Measurements from ENCODE around the gene AQP12B.

AQP12B gene

DNA sequence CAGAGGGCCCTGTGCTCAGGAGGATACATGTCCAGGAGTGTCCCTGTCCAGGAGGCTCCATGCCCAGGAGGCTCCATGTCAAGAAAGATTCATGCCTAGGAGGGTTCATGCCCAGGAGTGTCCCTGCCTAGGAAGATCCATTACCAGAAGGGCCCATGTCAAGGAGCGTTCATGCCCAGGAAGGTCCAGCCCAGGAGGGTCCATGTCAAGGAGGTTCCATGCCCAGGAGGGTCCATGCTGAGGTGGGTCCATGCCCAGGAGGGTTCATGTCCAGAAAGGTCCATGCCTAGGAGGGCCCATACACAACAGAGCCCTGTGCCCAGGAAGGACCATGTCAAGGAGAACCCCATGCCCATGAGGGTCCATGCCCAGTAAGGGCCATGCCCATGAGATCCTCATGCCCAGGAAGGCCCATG is 50.4 kb downstream of the AQP12B start:
- no peak for DNase-seq (ENCODE audit: low spot score)

DNA sequence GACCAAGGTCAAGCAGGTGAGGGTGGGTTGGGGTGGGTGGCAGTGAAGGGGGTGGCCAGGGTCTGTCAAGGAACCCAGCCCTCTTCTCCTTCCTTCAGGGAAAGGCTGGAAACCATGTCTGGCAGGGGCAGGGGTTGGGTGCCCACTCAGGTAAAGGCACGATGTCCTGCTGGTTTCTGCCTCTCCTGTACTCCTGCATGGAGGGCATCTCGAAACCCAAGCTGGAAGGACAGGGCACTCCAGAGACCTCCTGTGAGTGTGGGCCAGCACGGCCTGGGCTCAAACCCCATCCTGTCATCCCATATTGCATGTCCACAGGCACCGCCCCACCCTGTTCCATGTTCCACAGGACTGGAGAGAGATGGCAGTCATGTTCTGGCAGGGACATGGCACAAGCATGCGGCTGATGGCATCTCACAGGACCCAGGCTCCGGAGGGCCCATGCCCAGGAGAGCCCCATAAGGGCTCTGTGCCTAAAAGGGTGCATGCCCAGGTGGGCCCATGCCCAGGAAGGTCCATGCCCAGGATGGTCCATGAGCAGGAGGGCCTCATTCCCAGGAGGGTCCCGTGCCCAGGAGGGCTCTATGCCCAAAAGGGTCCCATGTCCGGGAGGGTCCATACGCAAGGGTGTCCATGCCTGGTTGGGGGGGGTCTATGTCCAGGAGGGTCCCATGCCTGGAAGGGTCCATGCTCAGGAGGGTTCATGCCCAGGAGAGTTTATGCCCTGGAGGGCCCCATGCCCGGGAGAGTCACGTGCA is 51.0 kb downstream of the AQP12B start:
- DNase-seq (ENCODE audit: low spot score): no peak

DNA sequence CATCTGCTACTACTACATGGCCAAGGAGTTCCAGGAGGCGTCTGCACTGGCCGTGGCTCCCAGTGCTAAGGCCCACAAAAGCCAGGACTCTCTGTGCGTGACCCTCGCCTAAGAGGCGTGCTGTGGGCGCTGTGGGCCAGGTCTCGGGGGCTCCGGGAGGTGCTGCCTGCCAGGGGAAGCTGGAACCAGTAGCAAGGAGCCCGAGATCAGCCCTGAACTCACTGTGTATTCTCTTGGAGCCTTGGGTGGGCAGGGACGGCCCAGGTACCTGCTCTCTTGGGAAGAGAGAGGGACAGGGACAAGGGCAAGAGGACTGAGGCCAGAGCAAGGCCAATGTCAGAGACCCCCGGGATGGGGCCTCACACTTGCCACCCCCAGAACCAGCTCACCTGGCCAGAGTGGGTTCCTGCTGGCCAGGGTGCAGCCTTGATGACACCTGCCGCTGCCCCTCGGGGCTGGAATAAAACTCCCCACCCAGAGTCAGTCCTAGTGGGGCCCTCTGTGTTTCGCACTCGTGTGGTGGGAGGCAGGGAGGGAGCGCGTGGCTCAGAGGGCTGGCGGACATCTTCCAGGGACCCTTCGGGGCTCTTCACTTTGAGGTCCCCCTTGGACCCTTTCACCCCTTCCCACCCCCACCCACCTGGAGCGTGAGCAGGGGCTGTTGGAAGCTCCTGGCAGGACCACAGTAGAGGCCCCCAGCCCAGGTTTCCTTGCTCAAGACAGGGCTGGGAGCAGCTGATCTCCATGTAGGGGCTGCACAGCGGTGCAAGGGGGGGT is 51.7 kb downstream of the AQP12B start:
- no peak for DNase-seq (ENCODE audit: low spot score)

DNA sequence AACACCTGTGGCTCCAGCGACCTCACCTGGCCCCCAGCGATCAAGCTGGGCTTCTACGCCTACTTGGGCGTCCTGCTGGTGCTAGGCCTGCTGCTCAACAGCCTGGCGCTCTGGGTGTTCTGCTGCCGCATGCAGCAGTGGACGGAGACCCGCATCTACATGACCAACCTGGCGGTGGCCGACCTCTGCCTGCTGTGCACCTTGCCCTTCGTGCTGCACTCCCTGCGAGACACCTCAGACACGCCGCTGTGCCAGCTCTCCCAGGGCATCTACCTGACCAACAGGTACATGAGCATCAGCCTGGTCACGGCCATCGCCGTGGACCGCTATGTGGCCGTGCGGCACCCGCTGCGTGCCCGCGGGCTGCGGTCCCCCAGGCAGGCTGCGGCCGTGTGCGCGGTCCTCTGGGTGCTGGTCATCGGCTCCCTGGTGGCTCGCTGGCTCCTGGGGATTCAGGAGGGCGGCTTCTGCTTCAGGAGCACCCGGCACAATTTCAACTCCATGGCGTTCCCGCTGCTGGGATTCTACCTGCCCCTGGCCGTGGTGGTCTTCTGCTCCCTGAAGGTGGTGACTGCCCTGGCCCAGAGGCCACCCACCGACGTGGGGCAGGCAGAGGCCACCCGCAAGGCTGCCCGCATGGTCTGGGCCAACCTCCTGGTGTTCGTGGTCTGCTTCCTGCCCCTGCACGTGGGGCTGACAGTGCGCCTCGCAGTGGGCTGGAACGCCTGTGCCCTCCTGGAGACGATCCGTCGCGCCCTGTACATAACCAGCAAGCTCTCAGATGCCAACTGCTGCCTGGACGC is 52.5 kb downstream of the AQP12B start:
- no peak for DNase-seq (ENCODE audit: low spot score)

DNA sequence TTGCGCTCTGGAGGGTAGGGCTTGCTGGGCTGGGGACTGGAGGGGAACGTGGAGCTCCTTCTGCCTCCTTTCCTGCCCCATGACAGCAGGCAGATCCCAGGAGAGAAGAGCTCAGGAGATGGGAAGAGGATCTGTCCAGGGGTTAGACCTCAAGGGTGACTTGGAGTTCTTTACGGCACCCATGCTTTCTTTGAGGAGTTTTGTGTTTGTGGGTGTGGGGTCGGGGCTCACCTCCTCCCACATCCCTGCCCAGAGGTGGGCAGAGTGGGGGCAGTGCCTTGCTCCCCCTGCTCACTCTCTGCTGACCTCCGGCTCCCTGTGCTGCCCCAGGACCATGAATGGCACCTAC is 53.1 kb downstream of the AQP12B start:
- DNase-seq (ENCODE audit: low spot score): no peak

DNA sequence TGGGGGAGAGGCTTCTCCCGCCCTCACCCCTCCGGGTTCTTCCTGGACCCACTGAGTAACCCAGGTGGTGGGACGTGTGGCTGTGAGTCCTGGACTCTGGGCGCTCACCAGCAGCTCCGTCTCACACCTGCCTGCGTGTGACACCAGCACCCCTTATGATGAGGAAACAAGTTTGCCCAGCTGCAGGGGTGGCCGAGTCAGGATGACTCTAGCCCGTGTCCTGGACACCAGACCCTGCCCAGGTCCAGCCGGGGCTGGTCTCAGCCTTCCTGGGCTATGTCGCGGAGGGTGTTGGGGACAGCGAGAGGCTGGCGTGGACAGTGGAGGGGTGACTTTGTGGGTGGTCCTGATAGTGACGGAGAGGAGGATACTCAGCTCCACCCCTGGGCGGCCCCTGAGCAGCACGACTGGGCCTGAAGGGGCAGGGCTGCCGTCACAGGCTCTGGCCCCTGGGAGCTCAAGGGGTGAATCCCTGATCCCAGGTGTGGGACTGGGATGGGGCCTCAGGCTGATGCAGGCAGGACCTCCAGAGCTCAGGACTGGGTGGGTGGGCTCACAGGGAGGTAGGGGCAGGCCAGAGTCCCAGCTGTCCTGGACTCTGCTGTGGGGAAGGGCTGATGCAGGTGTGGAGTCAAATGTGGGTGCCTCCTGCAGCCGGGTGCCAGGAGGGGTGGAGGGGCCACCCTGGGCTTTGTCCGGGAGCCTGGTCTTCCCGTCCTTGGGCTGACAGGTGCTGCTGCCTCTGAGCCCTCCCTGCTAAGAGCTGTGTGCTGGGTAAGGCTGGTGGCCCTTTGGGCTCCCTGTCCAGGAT is 53.7 kb downstream of the AQP12B start:
- DNase-seq (ENCODE audit: low spot score): no peak

DNA sequence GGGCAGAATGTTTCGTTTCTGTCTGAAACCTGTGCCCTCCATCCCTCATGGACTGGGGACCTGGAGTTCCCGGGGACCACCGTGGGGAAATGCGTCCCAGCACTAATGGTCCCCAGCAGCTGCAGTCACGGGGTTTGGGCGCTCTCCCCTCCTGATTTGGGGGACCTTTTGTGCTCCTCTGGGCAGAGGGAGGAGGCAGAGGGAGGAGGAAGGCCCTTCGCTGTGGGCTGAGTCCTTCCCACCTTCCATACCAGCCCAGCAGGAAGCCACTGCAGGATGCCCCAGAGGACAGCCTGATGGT is 54.2 kb downstream of the AQP12B start:
- DNase-seq (ENCODE audit: low spot score): no peak

DNA sequence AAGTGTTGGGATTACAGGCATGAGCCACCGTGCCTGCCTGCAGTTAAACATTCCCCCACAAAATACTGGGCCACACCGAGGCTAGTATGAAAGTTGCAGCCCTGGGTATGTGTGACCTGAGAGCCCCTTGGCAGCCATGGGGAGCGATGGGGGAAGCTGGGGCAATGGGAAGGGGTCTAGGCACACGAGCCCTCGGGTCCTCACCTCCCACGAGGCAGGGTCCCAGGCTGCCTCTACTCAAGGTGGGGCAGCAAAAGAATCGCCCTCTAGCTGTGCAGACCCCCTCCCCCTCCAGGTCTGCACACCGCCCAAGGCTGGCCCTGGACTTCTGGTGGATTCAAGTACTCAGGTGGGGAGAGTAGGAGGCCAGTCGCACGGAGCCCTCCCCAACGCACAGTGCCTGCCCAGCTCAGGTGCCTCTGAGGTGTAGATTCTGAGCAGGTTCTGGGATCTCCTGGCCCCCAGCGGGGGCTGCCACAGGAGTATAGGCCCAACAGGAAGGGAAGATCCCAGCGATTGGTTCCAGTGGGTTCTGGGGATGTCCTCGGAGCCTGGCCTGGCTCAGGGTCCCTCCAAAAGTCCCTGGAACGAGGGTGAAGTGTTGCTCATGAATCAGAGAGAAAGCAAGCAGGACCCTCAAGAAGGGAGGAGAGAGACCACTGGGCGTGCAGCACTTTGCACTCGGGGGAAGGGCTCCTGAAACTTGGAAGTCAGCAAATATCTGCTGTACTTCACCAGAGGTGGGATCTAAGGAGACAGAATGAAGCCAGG is 54.8 kb downstream of the AQP12B start:
- DNase-seq (ENCODE audit: low spot score): no peak

DNA sequence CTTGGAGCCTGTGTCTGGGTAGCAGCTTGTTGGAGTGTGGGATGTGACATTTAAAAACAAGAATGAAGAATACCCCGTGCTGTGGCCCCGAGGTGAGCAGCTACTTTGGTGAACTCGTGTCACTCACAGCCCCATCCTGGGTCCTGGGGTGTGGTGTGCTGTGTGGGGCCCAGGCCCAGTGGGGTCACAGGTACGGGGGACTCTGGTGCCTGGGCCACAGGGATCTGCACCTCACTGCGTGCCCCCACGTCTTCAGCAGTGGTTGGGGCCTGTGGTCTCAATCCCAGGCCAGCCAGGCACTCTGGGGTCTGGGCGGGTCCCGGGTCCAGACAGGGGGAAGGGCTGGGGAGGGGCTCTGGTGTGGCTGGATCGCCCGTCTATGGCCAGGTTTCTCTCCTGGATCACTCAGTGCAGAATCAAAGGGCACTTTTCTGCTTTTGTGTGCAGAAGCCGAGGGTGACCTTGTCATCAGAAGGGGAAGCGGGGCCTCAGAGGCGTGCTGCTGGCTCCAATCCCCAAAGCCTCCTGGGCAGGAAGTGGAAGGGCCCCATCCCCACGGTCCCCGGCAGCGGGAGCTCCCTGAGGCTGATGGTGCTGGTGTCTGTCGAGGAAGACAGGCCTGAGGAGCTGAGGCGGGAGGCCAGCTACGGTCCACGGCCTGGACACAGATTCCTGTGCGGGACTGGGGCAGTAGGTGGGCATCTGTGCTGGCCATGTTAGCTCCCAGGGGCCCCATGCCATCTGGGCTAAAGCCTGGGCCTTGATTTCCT is 56.0 kb downstream of the AQP12B start:
- DNase-seq (ENCODE audit: low spot score): no peak

Data from hematopoietic multipotent progenitor cell treated with erythropoietin and hydrocortisone succinate and interleukin-3 and kit ligand, for 17 days (in vitro differentiated cells).